ENCODE results near the gene LRRC7.
"Not testable (repeated sequence)": the region's sequence is repeated elsewhere in the genome, so short reads cannot be mapped to it uniquely, and the experiment has no call there.

The LRRC7 gene

GRCh38 chr1:69871412-69871811, 303.7 kb downstream of the LRRC7 start:
- no peak for DNase-seq (ENCODE audit: low read depth in 2 of 2)

- no peak for DNase-seq (ENCODE audit: low read depth in 2 of 2)
These were observed 310.6 kb downstream of the LRRC7 start for GRCh38 chr1:69878338-69878737.

GRCh38 chr1:69888016-69888415, 320.3 kb downstream of the LRRC7 start:
- not testable (repeated sequence) for DNase-seq (ENCODE audit: low read depth in 2 of 2)

- no peak for DNase-seq (ENCODE audit: low read depth in 2 of 2)
These were observed 320.9 kb downstream of the LRRC7 start for GRCh38 chr1:69888657-69889056.

- DNase-seq (ENCODE audit: low read depth in 2 of 2): no peak
These were observed 330.8 kb downstream of the LRRC7 start for GRCh38 chr1:69898403-69898947.

GRCh38 chr1:69911301-69911801, 343.6 kb downstream of the LRRC7 start:
- no peak for DNase-seq (ENCODE audit: low read depth in 2 of 2)

- no peak for DNase-seq (ENCODE audit: low read depth in 2 of 2)
These were observed 346.3 kb downstream of the LRRC7 start for GRCh38 chr1:69913977-69914376.

GRCh38 chr1:69914976-69915765, 347.4 kb downstream of the LRRC7 start:
- no peak for DNase-seq (ENCODE audit: low read depth in 2 of 2)

- DNase-seq (ENCODE audit: low read depth in 2 of 2): no peak
These were observed 351.6 kb downstream of the LRRC7 start for GRCh38 chr1:69919129-69919921.

GRCh38 chr1:69919922-69920273, 352.2 kb downstream of the LRRC7 start:
- no peak for DNase-seq (ENCODE audit: low read depth in 2 of 2)

GRCh38 chr1:69920426-69920825, 352.7 kb downstream of the LRRC7 start:
- DNase-seq (ENCODE audit: low read depth in 2 of 2): no peak

- no peak for DNase-seq (ENCODE audit: low read depth in 2 of 2)
These were observed 353.8 kb downstream of the LRRC7 start for GRCh38 chr1:69921486-69921885.

GRCh38 chr1:69928234-69928633, 360.5 kb downstream of the LRRC7 start:
- DNase-seq (ENCODE audit: low read depth in 2 of 2): not testable (repeated sequence)

- no peak for DNase-seq (ENCODE audit: low read depth in 2 of 2)
These were observed 361.8 kb downstream of the LRRC7 start for GRCh38 chr1:69929308-69930057.

- DNase-seq (ENCODE audit: low read depth in 2 of 2): no peak
These were observed 362.7 kb downstream of the LRRC7 start for GRCh38 chr1:69930396-69930795.

GRCh38 chr1:69932760-69933159, 365.0 kb downstream of the LRRC7 start:
- no peak for DNase-seq (ENCODE audit: low read depth in 2 of 2)

- no peak for DNase-seq (ENCODE audit: low read depth in 2 of 2)
These were observed 372.5 kb downstream of the LRRC7 start for GRCh38 chr1:69940231-69940630.

GRCh38 chr1:69940816-69941215, 373.1 kb downstream of the LRRC7 start:
- no peak for DNase-seq (ENCODE audit: low read depth in 2 of 2)

- no peak for DNase-seq (ENCODE audit: low read depth in 2 of 2)
These were observed 375.3 kb downstream of the LRRC7 start for GRCh38 chr1:69943030-69943429.

- DNase-seq (ENCODE audit: low read depth in 2 of 2): no peak
These were observed 379.2 kb downstream of the LRRC7 start for GRCh38 chr1:69946935-69947334.

- no peak for DNase-seq (ENCODE audit: low read depth in 2 of 2)
These were observed 380.1 kb downstream of the LRRC7 start for GRCh38 chr1:69947837-69948236.

GRCh38 chr1:69952676-69953075, 385.0 kb downstream of the LRRC7 start:
- no peak for DNase-seq (ENCODE audit: low read depth in 2 of 2)

All from stimulated activated CD4-positive, alpha-beta T cell treated with anti-CD3 and anti-CD28 coated beads, Interleukin-1b, Interleukin-23, amount 100 ng/mL, for 1 hour (primary cell).